ENCODE data around the gene ZNF718.
A peak's percentile ranks its signal among the peaks of the same experiment; 100 is the strongest.
"Not testable (repeated sequence)": the region's sequence is repeated elsewhere in the genome, so short reads cannot be mapped to it uniquely, and the experiment has no call there.

ZNF718 gene

GRCh38 chr4:161496-162284 lies 37.4 kb downstream of the ZNF718 start:
- DNase-seq (ENCODE audit: low spot score) = no peak

DNA sequence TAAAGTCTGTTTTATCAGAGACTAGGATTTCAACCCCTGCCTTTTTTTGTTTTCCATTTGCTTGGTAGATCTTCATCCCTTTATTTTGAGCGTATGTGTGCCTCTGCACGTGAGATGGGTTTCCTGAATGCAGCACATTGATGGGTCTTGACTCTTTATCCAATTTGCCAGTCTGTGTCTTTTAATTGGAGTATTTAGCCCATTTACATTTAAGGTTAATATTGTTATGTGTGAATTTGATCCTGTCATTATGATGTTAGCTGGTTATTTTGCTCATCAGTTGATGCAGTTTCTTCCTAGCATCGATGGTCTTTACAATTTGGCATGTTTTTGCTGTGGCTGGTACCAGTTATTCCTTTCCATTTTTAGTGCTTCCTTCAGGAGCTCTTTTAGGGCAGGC lies 45.3 kb downstream of the ZNF718 start:
- DNase-seq (ENCODE audit: low spot score) = not testable (repeated sequence)

DNA sequence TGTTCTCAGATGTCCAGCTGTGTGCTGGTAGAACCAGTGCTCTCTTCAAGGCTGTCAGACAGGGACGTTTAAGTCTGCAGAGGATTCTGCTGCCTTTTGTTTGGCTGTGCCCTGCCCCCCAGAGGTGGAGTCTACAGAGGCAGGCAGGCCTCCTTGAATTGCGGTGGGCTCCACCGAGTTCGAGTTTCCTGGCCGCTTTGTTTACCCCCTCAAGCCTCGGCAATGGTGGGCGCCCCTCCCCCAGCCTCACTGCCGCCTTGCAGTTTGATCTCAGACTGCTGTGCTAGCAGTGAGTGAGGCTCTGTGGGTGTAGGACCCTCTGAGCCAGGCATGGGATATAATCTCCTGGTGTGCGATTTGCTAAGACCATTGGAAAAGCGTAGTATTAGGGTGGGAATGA lies 47.0 kb downstream of the ZNF718 start:
- not testable (repeated sequence) for DNase-seq (ENCODE audit: low spot score)

DNA sequence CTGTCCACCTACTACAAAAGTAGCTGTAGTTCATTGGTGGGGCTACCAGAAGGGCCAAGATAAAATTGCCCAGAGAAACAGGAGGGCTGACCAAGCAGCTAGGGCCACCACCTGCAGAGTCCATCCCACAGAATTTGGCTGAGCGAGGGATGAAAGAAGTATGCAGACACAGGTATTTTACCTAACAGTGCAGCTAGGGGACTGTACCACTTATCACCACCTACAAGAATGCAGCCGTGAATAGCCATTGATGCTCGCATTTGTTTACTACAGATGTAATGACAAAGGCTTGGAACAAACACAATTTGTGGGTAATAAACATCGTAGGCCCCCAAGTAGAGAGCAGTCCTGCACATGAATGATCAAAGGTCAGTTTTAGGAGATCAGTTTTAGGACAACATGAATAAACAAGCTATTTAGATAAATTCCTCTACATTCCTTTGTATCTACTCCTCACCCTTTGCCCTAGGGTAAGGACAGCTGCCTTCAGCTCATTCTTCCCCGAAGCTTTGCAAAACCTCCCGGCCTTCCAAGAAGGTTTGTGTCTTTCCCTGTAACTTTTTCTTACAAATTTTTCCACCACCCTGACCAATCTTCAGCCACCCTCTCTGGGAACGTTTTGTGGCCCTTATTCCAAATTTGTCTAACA lies 49.5 kb downstream of the ZNF718 start:
- no peak for DNase-seq (ENCODE audit: low spot score)

DNA sequence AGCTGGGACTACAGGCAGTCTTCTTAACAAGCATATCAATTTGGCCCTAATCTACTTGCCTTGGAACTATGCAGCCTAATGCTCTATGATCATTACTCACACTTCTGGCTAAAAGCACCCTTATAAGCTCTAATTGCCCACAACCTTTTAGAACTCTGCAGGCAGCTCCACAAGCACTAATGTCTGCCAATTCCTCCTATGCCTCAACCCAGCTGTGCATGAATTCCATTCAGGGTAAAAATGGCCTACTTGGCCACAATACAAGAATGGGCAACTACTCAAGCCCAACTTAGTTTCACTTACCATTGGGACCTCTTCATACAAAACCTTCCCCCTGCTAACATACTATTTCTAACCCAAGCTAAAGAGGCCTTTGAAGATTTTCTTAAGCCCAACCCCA lies 51.7 kb downstream of the ZNF718 start:
- DNase-seq (ENCODE audit: low spot score) = no peak

DNA sequence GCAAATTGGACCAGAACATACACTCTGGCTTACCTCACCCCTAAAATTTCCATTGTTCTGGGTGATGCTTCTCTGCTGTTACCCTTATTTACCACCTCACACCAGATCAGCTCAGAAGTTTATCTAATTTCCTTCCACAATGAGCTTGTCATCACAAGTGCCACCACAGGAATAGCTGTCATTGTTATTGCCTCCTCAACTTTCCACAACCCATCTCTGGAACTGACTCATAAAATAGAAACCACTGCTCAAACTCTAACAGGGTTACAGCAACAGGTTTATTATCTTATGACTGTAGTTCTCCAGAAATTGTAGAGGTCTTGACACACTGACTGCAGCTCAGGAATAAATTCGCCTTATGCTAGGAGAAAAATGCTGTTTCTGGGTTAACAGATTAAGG lies 52.7 kb downstream of the ZNF718 start:
- DNase-seq (ENCODE audit: low spot score) = no peak

DNA sequence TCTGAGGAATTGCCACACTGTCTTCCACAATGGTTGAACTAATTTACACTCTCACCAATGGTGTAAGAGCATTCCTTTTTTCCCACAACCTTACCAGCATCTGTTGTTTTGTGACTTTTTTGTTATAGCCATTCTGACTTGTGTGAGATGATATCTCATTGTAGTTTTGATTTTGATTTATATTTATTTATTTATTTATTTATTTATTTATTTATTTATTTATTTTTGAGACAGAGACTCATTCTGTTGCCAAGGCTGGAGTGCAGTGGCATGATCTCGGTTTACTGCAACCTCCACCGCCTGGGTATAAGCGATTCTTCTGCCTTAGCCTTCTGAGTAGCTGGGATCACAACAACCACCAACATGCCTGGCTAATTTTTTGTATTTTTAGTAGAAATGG lies 57.9 kb downstream of the ZNF718 start:
- DNase-seq (ENCODE audit: low spot score) = not testable (repeated sequence)

- DNase-seq (ENCODE audit: low spot score) = no peak
These were observed 63.8 kb downstream of the ZNF718 start for GRCh38 chr4:188091-188490.

DNA sequence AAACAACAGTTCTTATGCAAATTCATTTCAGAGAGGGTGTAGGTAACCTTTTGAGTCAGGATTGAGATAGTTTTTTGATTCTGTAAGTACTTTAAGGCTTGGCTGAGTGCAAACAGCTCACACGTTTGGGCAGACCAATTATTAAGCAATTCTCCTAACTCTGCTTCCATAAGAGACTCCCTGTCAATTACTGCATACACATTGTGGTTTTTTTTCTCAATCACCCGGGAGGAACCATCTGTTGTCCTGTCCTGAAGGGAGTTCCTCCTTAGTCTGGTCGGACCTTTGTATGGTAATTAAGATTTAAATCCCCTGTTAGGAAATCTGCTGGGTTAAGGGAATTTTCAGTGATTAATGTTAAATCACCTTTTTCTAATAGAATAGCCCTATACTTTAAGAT lies 70.9 kb downstream of the ZNF718 start:
- not testable (repeated sequence) for DNase-seq (ENCODE audit: low spot score)

DNA sequence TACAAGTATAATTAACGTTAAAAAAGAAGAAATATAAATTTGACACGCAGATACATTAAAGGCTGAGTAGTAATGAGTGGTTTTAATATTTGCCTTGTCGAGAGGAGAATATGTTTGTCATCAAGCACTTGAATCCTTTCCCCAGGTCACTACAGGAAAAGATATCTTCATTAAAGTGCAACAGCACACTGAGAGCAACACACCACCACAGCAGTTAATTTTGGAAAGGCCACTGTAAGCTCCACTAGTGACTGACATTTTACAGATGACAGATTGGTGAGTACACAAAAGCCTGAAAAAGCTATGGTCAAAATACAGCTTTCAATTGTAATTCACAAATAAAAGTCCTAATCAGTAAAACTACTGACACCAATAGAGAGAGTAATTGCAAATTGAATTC lies 76.6 kb downstream of the ZNF718 start:
- DNase-seq (ENCODE audit: low spot score) = no peak

DNA sequence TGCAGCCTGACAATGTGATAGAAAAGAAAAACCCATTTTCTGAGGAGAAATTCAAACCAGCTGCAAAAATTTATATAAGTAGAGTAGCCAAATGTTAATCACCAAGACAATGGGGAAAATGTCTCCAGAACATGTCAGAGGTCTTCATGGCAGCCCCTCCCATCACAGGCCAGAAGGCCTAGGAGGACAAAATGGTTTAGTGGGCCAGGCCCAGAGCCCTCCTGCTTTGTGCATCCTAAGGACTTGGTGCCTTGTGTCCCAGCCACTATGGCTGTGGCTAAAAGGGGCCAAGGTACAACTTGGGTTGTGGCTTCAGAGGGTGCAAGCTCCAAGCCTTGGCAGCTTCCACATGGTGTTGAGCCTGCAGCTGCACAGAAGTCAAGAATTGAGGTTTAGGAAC lies 78.5 kb downstream of the ZNF718 start:
- DNase-seq (ENCODE audit: low spot score) = not testable (repeated sequence)

DNA sequence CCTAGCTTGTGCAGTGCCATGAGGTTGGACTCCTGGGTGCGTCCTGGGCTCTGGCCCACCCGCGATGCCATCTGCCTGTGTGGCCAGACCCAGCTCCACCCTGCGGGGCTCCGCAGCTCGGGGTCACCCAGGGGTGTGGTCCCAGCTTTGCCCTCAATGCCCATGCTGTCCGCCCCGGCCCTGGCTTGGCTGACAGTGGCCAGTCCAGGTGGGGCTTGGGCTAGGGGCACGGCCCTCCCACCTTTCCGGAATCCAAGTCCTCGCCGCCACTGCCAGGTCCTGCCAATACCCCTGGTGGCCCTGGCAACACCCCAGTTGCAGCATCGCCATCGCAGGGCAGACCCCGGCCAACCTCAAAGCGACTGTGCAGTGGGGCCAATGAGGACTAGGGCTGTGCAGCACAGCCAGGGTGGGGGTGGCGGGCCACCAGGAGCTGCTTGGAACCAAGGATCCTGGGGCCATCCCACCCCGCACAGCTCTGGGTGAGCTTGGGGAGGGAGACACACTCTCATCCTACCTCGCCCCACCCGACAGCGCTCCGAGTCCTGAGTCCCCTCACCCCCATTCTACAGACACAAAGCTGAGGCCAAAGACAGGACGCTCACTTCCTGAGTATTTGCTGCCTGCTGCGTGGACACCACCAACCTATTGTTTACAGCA lies 80.9 kb downstream of the ZNF718 start:
- DNase-seq (ENCODE audit: low spot score) = no peak

DNA sequence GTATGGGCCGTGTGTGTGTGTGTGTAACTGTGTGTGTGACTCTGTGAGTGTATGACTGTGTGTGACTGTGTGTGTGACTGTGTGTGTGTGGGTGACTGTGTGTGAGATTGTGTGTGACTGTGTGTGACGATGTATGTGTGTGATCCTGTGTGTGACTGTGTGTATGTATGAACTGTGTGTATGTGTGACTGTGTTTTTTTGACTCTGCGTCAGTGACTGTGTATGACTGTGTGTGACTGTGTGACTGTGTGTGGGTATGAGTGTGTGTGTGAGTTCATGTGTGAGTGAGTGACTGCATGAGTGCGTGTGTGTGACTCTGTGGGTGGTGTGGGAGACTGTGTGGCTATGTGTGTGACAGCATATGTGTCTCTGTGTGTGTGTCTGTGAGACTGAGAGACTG lies 81.8 kb downstream of the ZNF718 start:
- DNase-seq (ENCODE audit: low spot score) = no peak

DNA sequence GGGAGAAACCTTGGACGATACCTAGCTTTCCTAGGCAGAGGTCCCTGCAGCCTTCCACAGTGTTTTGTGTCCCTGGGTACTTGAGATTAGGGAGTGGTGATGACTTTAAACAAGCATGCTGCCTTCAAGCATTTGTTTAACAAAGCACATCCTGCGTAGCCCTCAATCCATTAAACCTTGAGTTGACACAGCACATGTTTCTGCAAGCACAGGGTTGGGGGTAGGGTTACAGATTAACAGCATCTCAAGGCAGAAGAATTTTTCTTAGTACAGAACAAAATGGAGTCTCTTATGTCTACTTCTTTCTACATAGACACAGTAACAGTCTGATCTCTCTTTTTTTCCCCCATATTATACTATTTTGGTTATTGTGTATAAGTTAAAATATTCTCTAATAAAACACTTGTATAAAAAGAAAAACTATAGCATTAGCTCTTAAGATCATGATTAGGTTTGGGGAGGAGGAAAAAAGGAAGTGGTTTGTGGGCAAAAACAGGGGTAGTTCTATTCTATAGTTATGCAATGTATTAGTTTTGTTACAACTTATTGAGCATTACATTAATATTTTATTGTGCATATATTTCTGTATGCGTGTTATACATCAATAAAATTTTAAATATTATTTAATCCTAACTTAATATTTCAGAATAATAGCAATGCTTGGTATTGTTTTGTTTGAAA lies 84.3 kb downstream of the ZNF718 start:
- DNase-seq (ENCODE audit: low spot score) = not testable (repeated sequence)

DNA sequence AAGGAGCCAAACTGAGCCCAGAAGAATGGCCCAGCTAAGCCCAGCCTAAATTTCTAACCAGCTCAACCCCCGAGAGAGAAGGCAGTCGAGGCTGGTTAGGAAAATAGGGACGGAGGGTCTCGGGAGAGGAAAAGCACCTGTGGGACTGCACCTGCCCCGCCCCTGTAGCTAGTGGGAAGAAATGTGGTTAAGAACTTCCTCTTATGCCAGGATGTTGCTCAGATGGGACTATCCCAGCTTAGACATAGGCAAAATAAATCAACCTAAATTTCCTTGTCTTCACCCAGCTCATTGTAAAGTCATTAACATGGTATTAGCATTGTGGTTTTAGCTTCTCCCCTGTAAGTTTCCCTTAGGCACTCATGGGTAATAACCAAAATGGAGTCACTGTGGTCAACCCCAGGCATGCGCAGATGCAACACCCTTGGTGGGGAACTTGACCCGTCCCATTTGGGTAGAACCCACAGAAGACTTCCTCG lies 86.8 kb downstream of the ZNF718 start:
- DNase-seq (ENCODE audit: low spot score) = peak; percentile 17

GRCh38 chr4:212438-213188 lies 88.3 kb downstream of the ZNF718 start:
- no peak for DNase-seq (ENCODE audit: low spot score)

DNA sequence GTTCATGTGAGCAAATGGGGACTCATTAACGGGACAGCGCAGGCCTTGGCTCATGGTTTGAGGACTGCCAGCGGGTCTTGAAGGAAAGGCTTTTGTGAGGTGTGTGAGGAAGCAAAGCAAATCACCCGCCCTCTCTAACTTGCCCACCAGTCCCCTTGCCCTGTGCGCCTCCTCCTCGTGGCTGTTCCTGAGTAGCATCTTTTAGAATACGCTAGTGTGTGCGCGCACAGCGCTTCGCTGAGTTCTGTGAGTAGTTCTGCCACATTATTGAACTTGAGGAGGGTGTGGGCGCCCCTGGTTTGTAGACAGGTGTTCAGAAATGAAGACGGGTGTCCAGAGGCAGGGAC lies 88.9 kb downstream of the ZNF718 start:
- not testable (repeated sequence) for DNase-seq (ENCODE audit: low spot score)

All from CD4-positive, alpha-beta T cell treated with Interleukin-2 at 100 ng/mL for 4 hours (primary cell).